GM13977 (cell line): ENCODE results near the gene TARS1.
A peak's percentile ranks its signal among the peaks of the same experiment; 100 is the strongest.

ENCODE experiments used
- DNase-seq: peaks from one replicate; pipeline ENCODE4 v3.0.0; 2012; ENCODE audit warnings: low spot score
- CTCF ChIP-seq: IDR thresholded peaks from 2 replicates; pipeline ENCODE4 v1.5.1; 2012; ENCODE audit warnings: mild to moderate bottlenecking, control low read depth; ENCODE audit not compliant: insufficient read depth; ENCODE audit errors: extremely low read depth, missing control alignments
- in situ Hi-C: fragments of 300-500 bp; cut with MboI; formaldehyde crosslinking; loops from one replicate; pipeline ENCODE4 v1.12.0; 2022; ENCODE audit warnings: low sequenced_read_pairs, low pct_unique_long_range_greater_than_20kb, mixed read lengths, inconsistent platforms; ENCODE audit not compliant: unreplicated experiment

The TARS1 gene

GRCh38 chr5:33422191-33422590 lies 18.6 kb upstream of the TARS1 start:
- in situ Hi-C loops: loop anchor here (25.0 kb wide), 1 partner anchor 710 kb away; the partner anchor contains the start of gene NPR3

GRCh38 chr5:33423018-33423630 lies 17.6 kb upstream of the TARS1 start:
- TF ChIP-seq CTCF: peak; percentile 44
- in situ Hi-C loops: loop anchor here (25.0 kb wide), 1 partner anchor 711 kb away; the partner anchor contains the start of gene NPR3
- no peak for DNase-seq

More at GRCh38 chr5:33422191-33422590, 18.6 kb upstream of the TARS1 start:
- no peak for DNase-seq
- no peak for TF ChIP-seq CTCF

GRCh38 chr5:33425314-33425713 lies 15.5 kb upstream of the TARS1 start:
- DNase-seq: no peak
- in situ Hi-C loops: loop anchor here (25.0 kb wide), 2 partner anchors 537 to 1037 kb away; no protein-coding TSS in a partner anchor
- no peak for TF ChIP-seq CTCF

GRCh38 chr5:33430983-33431382 lies 9.8 kb upstream of the TARS1 start:
- no peak for TF ChIP-seq CTCF
- in situ Hi-C loops: loop anchor here (25.0 kb wide), 2 partner anchors 531 to 1031 kb away; no protein-coding TSS in a partner anchor
- no peak for DNase-seq

GRCh38 chr5:33432656-33433055 lies 8.1 kb upstream of the TARS1 start:
- TF ChIP-seq CTCF: no peak
- no peak for DNase-seq
- in situ Hi-C loops: loop anchor here (25.0 kb wide), 2 partner anchors 530 to 1030 kb away; no protein-coding TSS in a partner anchor

- no peak for TF ChIP-seq CTCF
- no peak for DNase-seq
- in situ Hi-C loops: loop anchor here (25.0 kb wide), 2 partner anchors 529 to 1029 kb away; no protein-coding TSS in a partner anchor
These were observed 7.2 kb upstream of the TARS1 start for GRCh38 chr5:33433303-33434240.
